Measurements from ENCODE around the gene CDKN2B-AS1. TPM values are rescaled to one million over a fixed set of nuclear protein-coding genes. Genes with fewer than 3 reads are reported as not detected.

The CDKN2B-AS1 gene
- total RNA-seq, 1 experiment from 2014 or later = 8.4 TPM

- Histone ChIP-seq H3K36me3 (no peaks in the 10 kb centered on the region), H3K9me3 (replicated peaks) (no peaks in the 10 kb centered on the region), H3K4me1 (peaks cover 6% of the 10 kb centered on the region), H3K4me3 (no peak overlapping the region), H3K27ac (no peak overlapping the region), H3K27me3 (no peaks in the 10 kb centered on the region)
- DNase-seq = no peak
Measured at GRCh38 chr9:22097707-22098106, 103.1 kb downstream of the CDKN2B-AS1 start.

GRCh38 chr9:22098643-22099332 lies 104.2 kb downstream of the CDKN2B-AS1 start:
- Histone ChIP-seq H3K27me3 (no peaks in the 10 kb centered on the region), H3K9me3 (replicated peaks) (no peaks in the 10 kb centered on the region), H3K4me1 (peaks cover 12% of the 10 kb centered on the region), H3K27ac (no peak overlapping the region), H3K36me3 (no peaks in the 10 kb centered on the region), H3K4me3 (no peak overlapping the region)
- DNase-seq = no peak

GRCh38 chr9:22100626-22101025 lies 106.0 kb downstream of the CDKN2B-AS1 start:
- Histone ChIP-seq H3K27me3 (no peaks in the 10 kb centered on the region), H3K4me3 (no peak overlapping the region), H3K27ac (no peak overlapping the region), H3K4me1 (peaks cover 24% of the 10 kb centered on the region), H3K36me3 (no peaks in the 10 kb centered on the region; the same call in 1 of the 2 replicates), H3K9me3 (replicated peaks) (no peaks in the 10 kb centered on the region)
- DNase-seq = no peak

- peaks cover 24% of the 10 kb centered on the region for H3K4me1 ChIP-seq
Measured at GRCh38 chr9:22102146-22103053, 107.8 kb downstream of the CDKN2B-AS1 start.

GRCh38 chr9:22103685-22104575 lies 109.3 kb downstream of the CDKN2B-AS1 start:
- no peak overlapping the region for H3K4me3 ChIP-seq
- peak overlapping the region; percentile 85 for H3K27ac ChIP-seq
- peak; percentile 9 to 27 for DNase-seq

More at GRCh38 chr9:22102146-22103053, 107.8 kb downstream of the CDKN2B-AS1 start:
- Histone ChIP-seq H3K27me3 (no peaks in the 10 kb centered on the region), H3K9me3 (replicated peaks) (no peaks in the 10 kb centered on the region), H3K4me3 (no peak overlapping the region), H3K36me3 (no peaks in the 10 kb centered on the region; the same call in 1 of the 2 replicates), H3K27ac (peak overlapping the region; percentile 85)
- DNase-seq = no peak

GRCh38 chr9:22105005-22105722 lies 110.6 kb downstream of the CDKN2B-AS1 start:
- Histone ChIP-seq H3K4me3 (no peak overlapping the region), H3K4me1 (peaks cover 24% of the 10 kb centered on the region), H3K36me3 (no peaks in the 10 kb centered on the region; the same call in 1 of the 2 replicates), H3K27me3 (no peaks in the 10 kb centered on the region), H3K27ac (no peak overlapping the region; the same call in 1 of the 2 replicates), H3K9me3 (replicated peaks) (no peaks in the 10 kb centered on the region)
- no peak for DNase-seq

More at GRCh38 chr9:22103685-22104575, 109.3 kb downstream of the CDKN2B-AS1 start:
- no peaks in the 10 kb centered on the region for H3K9me3 ChIP-seq (replicated peaks)
- peaks cover 24% of the 10 kb centered on the region for H3K4me1 ChIP-seq
- no peaks in the 10 kb centered on the region for H3K27me3 ChIP-seq
- no peaks in the 10 kb centered on the region; the same call in 1 of the 2 replicates for H3K36me3 ChIP-seq

GRCh38 chr9:22107202-22108045 lies 112.8 kb downstream of the CDKN2B-AS1 start:
- H3K36me3 ChIP-seq = no peaks in the 10 kb centered on the region; the same call in 1 of the 2 replicates
- H3K27me3 ChIP-seq = no peaks in the 10 kb centered on the region
- no peaks in the 10 kb centered on the region for H3K9me3 ChIP-seq (replicated peaks)
- no peak overlapping the region for H3K27ac ChIP-seq
- H3K4me1 ChIP-seq = peaks cover 21% of the 10 kb centered on the region
- DNase-seq = no peak
- H3K4me3 ChIP-seq = no peak overlapping the region

- DNase-seq = no peak
- Histone ChIP-seq H3K9me3 (replicated peaks) (no peaks in the 10 kb centered on the region), H3K36me3 (no peaks in the 10 kb centered on the region; the same call in 1 of the 2 replicates), H3K27me3 (no peaks in the 10 kb centered on the region), H3K4me3 (no peak overlapping the region), H3K4me1 (peaks cover 12% of the 10 kb centered on the region), H3K27ac (no peak overlapping the region)
Measured at GRCh38 chr9:22108581-22109370, 114.2 kb downstream of the CDKN2B-AS1 start.

- Histone ChIP-seq H3K9me3 (replicated peaks) (no peaks in the 10 kb centered on the region), H3K27ac (no peak overlapping the region), H3K4me1 (peaks cover 3% of the 10 kb centered on the region; the same call in 1 of the 2 replicates), H3K27me3 (no peaks in the 10 kb centered on the region), H3K36me3 (no peaks in the 10 kb centered on the region), H3K4me3 (no peak overlapping the region)
- no peak for DNase-seq
Measured at GRCh38 chr9:22111176-22111953, 116.8 kb downstream of the CDKN2B-AS1 start.

- peaks cover 3% of the 10 kb centered on the region; the same call in 1 of the 2 replicates for H3K4me1 ChIP-seq
- H3K36me3 ChIP-seq = no peaks in the 10 kb centered on the region
- no peak for DNase-seq
- H3K27ac ChIP-seq = no peak overlapping the region
- no peak overlapping the region for H3K4me3 ChIP-seq
- no peaks in the 10 kb centered on the region for H3K9me3 ChIP-seq (replicated peaks)
- H3K27me3 ChIP-seq = no peaks in the 10 kb centered on the region
Measured at GRCh38 chr9:22111954-22112247, 117.3 kb downstream of the CDKN2B-AS1 start.

GRCh38 chr9:22112870-22113821 lies 118.6 kb downstream of the CDKN2B-AS1 start:
- Histone ChIP-seq H3K4me1 (peaks cover 3% of the 10 kb centered on the region; the same call in 1 of the 2 replicates), H3K27ac (no peak overlapping the region)
- no peak for DNase-seq

More at GRCh38 chr9:22112870-22113821, 118.6 kb downstream of the CDKN2B-AS1 start:
- Histone ChIP-seq H3K27me3 (no peaks in the 10 kb centered on the region), H3K4me3 (no peak overlapping the region), H3K9me3 (replicated peaks) (no peaks in the 10 kb centered on the region), H3K36me3 (no peaks in the 10 kb centered on the region)
